AG09319 (cell line): Measurements from ENCODE around the gene IQSEC2.

Source experiments
- DNase-seq: peaks from one replicate; pipeline ENCODE4 v3.0.0-alpha.2; 2010; ENCODE audit warnings: low read depth; ENCODE audit errors: extremely low read depth
- TF ChIP-seq, protein P1 (sequence below): IDR thresholded peaks from 2 replicates; pipeline ENCODE4 v1.5.1; 2011; ENCODE audit warnings: low read depth, mild to moderate bottlenecking, inconsistent platforms, low read length, moderate library complexity

IQSEC2 gene

DNA sequence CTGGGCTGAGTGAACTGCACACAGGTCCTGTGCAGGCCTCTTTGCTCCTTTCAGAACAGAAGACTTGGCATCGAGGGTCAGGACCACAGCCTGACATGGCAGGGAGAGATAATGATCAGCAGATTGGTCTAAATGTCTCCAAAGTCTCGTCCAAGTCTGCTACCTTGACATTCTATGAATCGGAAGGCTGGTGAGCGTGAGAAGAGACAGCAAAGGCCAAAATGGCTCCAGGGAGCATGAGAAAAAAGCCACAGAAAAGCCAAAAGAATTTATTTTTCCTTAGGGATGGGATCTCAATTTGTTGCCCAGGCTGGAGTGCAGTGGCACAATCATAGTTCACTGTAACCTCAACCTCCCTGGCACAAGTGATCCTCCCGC is 32.3 kb upstream of the IQSEC2 start:
- TF ChIP-seq, protein P1, sequence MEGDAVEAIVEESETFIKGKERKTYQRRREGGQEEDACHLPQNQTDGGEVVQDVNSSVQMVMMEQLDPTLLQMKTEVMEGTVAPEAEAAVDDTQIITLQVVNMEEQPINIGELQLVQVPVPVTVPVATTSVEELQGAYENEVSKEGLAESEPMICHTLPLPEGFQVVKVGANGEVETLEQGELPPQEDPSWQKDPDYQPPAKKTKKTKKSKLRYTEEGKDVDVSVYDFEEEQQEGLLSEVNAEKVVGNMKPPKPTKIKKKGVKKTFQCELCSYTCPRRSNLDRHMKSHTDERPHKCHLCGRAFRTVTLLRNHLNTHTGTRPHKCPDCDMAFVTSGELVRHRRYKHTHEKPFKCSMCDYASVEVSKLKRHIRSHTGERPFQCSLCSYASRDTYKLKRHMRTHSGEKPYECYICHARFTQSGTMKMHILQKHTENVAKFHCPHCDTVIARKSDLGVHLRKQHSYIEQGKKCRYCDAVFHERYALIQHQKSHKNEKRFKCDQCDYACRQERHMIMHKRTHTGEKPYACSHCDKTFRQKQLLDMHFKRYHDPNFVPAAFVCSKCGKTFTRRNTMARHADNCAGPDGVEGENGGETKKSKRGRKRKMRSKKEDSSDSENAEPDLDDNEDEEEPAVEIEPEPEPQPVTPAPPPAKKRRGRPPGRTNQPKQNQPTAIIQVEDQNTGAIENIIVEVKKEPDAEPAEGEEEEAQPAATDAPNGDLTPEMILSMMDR, result no peak
- no peak for DNase-seq

- TF ChIP-seq, protein P1, result peak; percentile 83
- DNase-seq, result peak; percentile 12
Observed at GRCh38 chrX:53312946-53313727, 31.8 kb upstream of the IQSEC2 start.

DNA sequence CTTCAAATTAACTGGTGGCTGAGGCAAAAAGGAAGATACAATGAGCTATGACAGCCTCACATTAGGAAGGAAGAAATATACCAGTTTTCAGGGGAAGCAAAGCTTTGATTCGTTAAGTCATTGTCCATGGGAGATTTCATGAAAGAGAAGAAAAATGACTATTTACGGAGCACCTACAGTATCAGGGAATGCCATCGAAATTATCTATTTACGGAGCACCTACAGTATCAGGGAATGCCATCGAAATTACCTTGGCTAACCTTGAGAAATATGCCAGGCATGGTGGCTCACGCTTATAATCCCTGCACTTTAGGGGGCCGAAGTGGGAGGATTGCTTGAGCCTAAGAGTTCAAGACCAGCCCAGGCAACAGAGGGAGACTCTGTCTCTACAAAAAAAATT is 28.5 kb upstream of the IQSEC2 start:
- TF ChIP-seq, protein P1, result no peak
- DNase-seq, result no peak

GRCh38 chrX:53308836-53309235 is 27.5 kb upstream of the IQSEC2 start:
- no peak for DNase-seq
- TF ChIP-seq, protein P1, result no peak

DNA sequence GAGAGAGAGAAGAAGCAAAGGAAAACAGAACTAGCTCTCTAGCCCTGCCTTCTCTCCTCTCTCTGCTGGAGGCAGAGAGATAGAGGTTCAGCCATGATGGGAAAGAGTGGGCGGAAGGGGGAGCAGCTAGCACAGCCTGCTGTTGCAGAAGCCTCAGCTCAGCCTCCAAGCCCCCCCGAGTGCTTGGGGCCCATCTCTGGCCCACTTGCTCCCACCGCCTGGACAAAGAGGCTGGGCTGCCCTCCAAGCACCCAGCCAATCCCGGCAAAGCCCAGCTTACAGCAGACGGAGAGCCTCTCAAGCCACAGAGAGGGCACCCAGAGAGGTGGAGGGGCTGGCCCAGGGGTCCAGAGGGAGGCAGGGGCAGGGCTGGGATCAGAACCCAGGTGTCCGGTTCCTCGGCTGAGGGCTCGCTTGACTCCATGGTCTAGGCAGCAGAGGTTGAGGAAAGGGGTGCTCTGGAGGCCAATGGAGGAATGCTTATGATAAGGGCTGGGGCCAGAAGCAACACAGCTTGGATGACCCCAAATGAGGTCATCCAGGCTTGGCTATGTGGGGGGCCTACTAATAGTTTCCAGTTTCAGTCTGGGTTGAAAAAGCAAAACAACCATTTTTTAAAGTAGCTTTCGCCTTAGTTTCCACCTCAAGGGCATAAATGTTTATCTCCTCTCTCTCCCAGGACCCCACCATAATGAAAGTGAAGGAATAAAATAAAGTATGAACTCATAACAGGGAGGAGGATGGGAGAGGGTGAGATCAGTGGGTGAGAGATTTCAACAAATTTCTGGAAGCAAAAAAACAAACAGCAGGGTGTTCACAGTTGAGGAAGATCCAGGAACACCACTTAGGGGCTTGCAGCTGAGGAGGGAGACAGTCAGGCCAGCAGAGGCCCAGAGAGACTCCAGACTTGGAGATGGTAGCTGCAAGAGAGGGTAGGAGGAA is 24.9 kb upstream of the IQSEC2 start:
- TF ChIP-seq, protein P1, result no peak
- no peak for DNase-seq

DNA sequence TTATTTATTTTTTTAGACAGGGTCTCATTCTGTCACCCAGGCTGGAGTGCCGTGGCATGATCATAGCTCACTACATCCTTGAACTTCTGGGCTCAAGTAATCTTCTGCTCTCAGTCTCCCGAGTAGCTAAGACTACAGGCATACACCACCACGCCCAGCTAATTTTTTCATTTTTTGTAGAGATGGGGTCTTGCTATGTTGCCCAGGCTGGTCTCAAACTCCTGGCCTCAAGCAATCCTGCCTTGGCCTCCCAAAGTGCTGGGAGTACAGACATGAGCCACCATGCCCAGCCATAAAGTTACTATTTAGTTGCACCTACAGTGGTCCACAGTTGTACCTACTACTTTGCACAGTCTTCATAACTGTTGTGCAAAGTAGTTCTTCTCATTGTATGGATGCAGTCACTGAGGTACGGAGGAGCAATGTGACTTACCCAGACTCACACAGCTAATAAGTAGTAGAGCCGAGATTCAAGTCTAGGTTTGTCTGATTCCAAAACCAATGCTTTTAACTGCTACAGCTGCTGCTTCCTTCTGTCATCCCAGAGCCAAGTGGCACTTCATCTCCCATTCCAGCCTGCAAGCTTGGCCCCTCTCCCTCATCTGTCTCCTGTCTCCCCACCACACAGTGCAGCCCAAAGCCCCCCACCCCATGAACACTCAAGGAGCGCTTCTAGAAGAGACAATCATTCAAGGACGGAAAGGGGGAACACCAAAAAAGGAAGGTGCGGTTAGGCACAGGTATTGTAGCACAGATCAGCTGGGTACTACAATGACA is 24.0 kb upstream of the IQSEC2 start:
- TF ChIP-seq, protein P1, result no peak
- no peak for DNase-seq
